Frontal cortex (tissue), 4 donors: Measurements from ENCODE around the gene PTH1R. TPM values are rescaled to one million over a fixed set of nuclear protein-coding genes. Genes with fewer than 3 reads are reported as not detected.

Experiments
- DNase-seq, 2 donors: peaks; one replicate each; pipeline ENCODE4 v3.0.0; 2012; ENCODE audit warnings: low spot score in 2 of 2
- FAIRE-seq: peaks from 2 replicates; lab custom pipeline; 2012; peaks lifted over from hg19 to GRCh38; lab: Jason Lieb, UNC
- total RNA-seq: library from RNA; depleted of rRNA; stranded (reverse); fragments of >200 nt; gene quantifications from one replicate; pipeline ENCODE4 v1.2.3, GENCODE V29; 2014
- donor health status: control.
- donor health status: control.
- donor health status: control.

The PTH1R gene
- total RNA-seq, 1 donor from 2014 or later: 2.0 TPM

DNA sequence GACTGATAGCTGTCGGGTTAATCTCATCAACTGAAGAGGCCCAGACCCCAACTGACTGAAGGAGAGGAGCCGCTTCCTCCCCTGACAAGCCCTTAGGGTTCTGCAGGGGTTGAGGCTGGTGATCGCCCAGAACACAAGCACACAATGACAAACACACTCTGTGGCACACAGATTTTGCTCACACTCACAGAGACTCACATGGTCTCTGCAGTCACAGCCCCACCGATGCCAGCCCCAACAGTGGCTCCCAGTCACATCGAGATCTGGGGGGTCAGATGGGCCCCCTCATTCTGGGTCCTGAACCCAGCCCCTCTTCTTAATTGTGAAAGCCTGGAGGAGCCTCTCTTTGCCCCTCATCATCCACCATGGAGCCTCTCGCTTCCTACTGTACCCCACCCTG, 16.7 kb downstream of the PTH1R start:
- FAIRE-seq (no peak), DNase-seq (no peak)

DNA sequence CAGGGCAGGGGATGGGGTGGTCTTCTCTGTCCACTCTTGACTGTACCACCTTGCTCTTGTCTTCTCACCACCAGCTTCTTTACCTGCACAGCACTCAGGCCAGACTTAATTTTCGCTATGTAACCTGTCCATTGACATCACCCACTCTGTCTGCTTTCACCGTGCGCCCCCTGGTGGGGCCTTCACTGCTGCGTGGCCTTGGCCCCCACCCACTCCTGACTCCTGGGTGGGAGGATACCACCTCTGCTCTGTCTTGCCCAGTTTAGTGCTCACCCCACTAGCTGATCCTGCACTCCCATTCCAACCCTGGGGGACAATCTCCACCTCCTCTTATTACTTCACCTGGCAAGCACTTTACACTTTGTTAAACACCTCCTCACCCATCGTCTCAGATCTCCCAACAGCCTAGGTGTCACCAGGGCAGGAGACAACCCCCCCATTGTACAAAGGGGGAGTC, 17.7 kb downstream of the PTH1R start:
- FAIRE-seq: no peak
- peak; percentile 59 to 61 for DNase-seq

DNA sequence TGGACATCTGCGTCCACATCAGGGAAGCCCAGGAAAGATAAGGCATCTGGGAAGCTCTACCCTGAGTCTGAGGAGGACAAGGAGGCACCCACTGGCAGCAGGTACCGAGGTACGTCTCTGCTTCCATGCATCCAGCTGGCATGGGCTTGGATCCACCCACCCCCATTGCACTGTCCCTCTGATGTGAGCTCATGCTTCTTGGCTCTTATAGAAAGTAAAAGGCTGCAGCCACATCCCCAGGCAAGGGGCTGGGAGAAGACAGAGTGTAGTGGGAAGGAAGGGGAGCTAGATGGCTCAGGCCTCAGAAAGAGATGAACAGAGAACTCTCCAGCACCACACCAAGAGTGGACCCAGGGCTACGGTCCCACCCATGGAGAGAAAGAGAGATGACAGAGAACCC, 18.2 kb downstream of the PTH1R start:
- FAIRE-seq (no peak), DNase-seq (no peak)

DNA sequence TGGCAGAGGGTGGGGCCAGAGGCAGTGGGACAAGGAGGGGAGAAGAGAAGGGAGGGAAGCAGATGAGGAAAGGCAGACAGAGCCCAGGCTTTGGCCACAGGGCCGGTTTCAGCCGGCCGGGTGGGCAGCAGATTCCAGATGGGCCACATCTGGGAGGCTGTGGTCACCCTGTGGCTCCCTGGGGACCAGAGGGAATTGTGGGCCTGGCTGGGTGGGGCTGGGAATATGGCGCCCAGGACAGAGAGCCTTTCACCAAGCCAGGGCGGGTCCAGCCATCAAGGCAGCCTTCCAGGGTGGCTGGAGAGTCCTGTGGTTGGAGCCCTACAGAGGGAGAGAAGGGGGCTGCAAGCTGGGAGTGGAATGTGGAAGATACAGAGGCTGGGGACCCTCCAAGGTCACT, 18.9 kb downstream of the PTH1R start:
- FAIRE-seq: no peak
- no peak for DNase-seq

DNA sequence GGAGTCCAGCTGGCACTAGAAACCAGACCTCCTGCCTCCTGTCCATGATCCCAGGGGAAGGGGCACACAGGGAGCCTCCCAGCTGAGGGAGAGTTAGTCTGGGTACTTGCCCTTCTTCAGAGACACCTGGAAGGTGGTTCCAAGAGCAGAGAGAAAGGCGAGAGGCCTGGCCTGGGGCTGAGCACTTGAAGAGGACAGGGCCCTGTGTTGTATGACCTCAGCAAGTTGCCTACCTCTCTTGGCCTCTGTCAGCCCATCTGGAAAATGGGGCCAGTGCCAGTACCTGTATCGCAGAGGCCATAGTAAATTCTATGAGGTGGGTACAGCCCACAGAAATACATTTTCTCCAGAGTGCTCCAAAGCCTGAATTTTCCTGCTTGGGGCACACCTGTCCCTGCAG, 19.5 kb downstream of the PTH1R start:
- FAIRE-seq (no peak), DNase-seq (no peak)

DNA sequence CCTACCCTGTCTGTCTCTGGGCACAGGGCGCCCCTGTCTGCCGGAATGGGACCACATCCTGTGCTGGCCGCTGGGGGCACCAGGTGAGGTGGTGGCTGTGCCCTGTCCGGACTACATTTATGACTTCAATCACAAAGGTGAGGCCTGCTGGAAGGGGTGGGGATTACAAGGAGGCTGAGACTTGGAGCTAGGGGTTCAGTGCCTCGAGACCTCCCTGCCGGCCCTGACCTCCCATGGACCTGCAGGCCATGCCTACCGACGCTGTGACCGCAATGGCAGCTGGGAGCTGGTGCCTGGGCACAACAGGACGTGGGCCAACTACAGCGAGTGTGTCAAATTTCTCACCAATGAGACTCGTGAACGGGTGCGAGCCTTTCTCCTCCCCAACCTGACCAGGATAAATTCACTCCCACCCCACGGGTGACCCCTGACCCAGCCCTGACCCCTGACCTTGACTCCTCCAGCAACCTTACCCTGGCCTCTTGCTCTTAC, 20.4 kb downstream of the PTH1R start:
- FAIRE-seq (no peak), DNase-seq (no peak)

DNA sequence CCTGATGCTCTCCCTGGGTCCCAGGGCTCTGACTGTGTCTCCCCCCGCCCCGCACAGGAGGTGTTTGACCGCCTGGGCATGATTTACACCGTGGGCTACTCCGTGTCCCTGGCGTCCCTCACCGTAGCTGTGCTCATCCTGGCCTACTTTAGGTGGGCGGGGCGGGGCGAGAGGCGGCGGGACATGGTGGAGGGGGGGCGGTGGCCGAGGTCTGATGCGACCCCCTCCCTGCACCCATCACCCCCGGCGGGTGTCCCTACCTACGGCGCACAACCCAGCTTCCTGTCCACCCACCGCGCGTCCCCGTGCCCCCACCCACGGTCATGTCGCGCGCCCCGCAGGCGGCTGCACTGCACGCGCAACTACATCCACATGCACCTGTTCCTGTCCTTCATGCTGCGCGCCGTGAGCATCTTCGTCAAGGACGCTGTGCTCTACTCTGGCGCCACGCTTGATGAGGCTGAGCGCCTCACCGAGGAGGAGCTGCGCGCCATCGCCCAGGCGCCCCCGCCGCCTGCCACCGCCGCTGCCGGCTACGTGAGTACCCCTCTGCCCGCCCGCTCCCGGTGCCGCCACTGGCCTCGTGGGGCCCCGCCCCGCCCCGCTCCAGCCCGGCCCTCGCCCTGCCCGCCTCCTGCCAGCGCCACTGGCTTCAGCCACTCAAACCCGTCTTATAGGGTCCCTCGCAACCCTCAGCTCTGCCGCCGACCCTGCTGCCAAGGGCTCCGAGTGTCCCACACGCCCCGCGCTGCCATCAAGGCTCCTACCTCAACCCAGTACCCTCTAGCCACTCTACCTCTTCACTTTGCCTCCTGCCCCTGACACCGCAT, 21.0 kb downstream of the PTH1R start:
- no peak for FAIRE-seq
- peak in 1 of 2 donors; percentile 60 for DNase-seq

DNA sequence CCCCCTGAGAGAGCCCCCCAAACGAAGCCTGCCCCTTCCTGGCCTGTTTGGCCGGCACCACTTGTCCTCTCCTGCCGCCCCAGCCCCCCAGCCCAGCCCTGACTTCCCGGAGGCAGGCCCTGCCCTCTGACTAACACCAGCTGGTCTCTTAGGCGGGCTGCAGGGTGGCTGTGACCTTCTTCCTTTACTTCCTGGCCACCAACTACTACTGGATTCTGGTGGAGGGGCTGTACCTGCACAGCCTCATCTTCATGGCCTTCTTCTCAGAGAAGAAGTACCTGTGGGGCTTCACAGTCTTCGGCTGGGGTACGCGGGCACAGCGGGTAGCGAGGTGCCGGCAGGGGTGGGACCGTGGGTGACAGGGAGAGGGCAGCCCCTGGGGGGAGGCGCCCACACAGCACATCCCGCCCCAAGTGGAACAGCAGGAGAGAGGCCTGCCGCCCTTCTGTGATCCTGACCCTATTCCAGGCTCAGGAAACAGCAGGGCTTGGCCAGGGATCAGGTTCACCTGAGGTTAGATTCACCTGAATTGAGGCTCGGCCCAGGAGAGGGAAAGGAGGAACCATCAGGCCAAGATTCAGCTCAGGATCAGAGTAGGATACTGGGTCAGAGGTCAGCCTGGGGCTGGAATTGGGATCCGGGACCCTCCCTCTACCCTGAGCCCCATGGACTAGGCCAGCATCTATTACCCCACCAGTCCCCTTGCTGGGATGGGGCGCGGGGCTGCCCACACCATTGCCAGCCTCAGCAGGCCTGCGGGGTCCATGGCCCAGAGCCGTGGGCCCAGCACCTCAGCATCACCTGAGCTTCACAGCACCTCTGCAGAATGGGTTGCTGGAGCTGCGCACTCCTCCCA, 21.9 kb downstream of the PTH1R start:
- no peak for DNase-seq
- no peak for FAIRE-seq

DNA sequence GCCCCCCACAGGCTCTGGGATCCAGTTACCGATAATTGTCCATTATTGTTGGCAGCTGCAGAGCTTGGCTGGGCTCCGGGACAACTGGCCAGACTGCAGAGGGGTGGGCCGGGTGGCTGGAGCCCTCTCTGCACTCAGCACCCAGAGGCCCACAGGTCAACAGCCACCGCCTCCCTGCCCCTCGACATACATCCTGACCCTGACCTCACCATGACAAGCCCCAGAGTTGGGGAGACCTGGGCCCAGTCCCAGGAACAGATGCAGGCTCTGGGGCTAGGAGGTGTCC, 22.4 kb downstream of the PTH1R start:
- DNase-seq (peak in 1 of 2 donors; percentile 57), FAIRE-seq (no peak)

DNA sequence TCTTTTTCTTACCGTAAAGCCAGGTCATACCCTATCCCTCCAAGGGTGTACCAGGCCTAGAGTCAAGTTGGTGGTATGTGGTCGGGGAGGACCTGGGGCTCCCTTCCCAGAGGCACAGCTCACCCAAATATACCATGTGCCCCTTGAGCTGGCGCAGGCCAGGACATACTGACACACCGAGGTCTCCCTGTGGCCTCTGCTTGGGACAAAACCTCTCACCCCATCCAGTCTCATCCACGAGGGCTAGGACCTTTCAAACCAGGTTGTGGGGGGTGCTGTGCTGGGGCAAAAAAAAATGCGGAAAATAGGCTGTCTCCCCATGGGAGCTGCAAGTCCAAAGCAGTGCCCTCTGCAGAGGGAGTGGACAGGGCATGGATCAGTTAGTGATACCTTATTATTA, 22.8 kb downstream of the PTH1R start:
- no peak for DNase-seq
- no peak for FAIRE-seq

DNA sequence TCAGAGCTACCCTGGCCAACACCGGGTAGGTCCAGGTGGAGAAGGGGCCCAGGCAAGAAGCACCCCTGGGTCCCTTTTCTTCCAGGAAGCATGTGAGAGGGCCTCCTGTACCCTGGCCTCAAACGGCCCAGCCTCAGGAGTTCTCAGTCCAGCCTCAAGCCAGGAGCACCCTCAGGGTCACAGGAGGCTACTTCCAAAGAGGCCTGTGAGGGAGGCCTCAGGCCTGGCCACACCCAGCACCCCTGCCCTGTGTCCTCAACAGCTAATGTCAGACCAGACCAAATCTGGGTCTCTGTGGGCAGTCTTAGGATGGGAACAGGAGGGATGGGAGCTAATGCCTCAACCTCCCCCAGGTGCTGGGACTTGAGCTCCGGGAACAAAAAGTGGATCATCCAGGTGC, 23.5 kb downstream of the PTH1R start:
- FAIRE-seq (no peak), DNase-seq (no peak)

DNA sequence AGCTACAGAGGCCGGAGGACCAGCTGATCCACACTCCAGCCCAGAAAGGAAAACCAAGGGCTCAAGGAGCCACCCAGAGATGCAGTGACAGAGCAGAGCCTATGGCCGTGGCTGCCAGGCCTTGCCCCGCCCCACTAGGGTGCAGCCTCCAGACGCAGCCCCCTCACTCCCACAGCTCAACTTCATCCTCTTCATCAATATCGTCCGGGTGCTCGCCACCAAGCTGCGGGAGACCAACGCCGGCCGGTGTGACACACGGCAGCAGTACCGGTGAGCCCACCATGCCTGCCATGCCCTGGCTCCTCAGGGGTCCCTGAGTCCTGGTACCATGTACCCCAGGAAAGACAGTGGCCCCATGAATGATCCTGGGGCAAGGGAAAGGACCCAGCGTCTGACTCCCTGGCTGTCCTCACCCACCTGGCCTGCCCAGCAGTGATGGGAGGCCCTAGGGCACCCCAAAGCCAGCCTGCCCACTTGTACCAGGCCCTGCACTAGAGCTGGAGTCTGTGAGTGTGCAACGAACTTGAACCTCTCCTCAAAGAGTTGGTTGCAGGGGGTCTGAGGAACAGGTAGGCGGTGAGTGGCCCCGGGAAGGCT, 24.2 kb downstream of the PTH1R start:
- FAIRE-seq: no peak
- DNase-seq: no peak

DNA sequence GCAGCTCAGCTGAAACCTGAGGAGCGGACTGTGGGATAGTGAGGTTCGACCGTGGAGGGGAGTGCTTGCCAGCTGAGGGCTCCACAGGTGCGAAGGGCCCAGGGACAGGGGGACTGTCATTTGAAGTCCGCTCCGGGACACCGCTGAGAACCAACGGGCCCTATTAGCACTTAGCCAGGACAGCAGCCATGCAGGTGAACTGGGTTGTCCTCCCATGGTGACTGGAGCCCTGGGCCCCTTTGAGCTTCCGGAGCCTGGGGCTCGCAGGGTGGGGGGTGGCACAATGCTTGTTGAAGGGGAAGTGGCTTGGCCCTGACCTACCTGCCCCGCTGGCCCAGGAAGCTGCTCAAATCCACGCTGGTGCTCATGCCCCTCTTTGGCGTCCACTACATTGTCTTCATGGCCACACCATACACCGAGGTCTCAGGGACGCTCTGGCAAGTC, 24.7 kb downstream of the PTH1R start:
- DNase-seq (no peak), FAIRE-seq (no peak)

DNA sequence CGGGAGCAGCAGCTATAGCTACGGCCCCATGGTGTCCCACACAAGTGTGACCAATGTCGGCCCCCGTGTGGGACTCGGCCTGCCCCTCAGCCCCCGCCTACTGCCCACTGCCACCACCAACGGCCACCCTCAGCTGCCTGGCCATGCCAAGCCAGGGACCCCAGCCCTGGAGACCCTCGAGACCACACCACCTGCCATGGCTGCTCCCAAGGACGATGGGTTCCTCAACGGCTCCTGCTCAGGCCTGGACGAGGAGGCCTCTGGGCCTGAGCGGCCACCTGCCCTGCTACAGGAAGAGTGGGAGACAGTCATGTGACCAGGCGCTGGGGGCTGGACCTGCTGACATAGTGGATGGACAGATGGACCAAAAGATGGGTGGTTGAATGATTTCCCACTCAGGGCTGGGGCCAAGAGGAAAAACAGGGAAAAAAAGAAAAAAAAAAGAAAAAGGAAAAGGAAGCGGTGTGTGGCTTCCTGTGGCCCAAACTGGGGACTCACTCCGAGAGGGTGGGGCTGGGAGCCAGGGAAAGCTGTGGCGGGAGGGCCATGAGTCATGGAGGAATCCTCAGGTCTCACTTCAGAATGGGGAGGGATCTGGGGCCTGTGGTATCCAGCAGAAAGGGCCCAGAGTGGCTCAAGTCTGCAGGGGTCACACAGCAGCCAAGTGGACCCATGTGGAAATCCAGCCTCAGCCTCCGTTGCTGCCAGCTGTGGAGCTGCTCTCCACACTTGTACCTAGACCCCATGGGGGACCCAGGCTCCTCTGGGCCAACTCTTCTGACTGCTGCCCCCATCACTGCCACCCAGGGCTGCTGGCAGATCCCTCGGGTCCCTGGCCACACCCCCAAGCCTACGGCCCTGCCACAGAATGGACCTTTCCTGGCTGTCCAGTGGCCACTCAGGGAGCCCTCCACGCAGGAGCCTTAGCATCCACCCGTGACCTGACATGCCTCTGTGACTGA, 26.1 kb downstream of the PTH1R start:
- DNase-seq: no peak
- FAIRE-seq: no peak

DNA sequence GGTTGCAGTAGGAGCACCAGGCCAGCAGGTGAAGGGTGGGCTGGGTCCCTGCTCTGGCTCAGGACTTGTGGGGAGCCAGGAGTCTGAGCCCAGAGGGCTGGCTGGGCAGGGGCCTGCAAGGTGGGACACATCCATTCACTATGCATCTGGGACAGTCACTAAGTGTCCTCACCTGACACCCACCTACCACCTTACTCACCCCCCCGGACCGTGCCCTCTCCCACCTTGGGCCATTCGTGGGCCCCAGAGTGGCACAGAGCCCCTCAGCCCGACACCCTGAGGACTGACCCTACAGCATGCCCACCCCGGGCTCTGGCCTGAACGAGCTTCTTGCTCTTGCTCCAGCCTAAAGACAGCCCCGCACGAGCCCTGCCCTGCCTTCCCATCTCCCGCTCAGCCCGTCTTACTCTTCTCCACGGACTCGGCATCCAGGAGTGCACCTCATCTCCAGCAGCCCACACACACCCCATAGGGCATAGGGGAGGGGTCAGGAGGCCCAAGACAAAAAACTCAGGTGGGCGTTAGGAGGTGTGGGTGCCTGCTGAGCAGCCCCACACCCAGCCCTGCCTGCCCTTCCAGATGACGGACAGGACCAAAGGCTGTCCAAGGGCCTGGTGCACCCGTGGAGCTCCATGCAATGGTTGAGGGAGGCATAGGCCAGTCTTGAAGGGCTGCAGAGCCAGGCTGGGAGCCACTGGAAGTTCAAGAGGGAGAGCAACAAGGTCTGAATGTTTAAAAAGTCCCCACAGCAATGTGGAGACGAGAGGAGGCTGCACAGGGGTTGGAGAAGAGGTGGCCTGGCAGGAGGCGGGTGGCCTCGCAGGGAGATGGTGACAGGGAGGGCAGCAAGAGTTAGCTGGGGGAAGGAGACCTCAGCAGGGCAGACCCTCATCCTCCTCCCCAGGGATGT, 27.0 kb downstream of the PTH1R start:
- no peak for DNase-seq
- FAIRE-seq: no peak

DNA sequence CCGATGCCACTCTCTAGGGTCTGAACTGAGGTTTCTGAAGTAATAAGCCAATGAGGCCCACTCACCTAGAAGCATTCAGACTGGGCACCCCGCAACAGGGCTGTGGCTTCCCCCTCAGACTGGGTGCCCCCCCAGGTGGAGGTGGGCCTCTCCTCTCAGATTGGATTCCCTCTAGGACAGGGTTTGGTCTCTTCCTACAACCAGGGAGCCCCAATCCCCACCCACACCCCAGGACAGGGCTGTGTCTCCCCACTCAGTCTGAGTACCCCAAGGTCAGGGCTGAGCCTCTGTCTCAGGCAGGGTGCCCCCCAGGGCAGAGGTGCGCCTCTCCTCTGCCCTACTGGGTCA, 27.7 kb downstream of the PTH1R start:
- FAIRE-seq: no peak
- no peak for DNase-seq

DNA sequence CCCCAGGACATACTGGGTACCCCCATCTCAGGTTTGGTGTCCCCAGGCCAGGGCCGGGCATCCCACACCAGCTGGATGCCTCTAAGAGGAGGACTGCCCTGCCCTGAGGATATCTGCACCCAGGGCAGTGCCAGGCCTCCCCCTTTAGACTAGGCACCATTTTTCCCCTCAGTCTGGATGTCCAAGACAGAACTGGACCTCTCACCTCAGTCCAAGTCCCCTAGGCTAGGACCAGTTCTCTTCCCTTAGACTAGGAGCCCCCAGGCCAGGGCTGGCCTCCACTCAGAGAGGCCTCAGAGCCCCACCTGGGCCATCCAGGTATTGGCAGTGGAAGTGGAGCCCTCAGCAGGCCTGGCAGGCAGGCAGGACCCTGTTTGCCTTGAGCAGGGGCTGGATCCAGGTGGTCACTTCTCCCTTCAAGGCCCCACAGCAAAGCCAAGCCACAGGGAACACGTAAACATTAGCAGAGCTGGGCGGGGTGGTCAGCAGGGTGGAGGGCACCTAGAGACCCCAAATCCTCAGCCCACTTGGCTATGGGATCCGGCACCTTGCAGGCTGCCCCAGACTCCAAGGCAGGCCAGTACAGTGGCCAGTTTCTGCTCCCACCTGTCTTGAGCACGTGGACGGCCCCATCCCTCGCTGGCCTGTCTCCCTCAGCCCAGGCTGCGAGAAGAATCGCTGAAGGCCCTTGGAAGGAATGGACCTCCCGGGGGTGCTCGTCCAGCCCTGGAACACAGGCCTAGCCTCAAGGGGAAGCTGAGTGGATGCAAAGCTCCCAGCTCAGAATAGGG, 28.3 kb downstream of the PTH1R start:
- DNase-seq (no peak), FAIRE-seq (no peak)
